ENCODE results near the gene IL17RE. TPM values are rescaled to one million over a fixed set of nuclear protein-coding genes. Genes with fewer than 3 reads are reported as not detected.

Gene IL17RE
- polyA plus RNA-seq, 1 donor (not counting 4 experiments of a cell fraction or from before 2014, with no cell fraction given), result 16.0 TPM

GRCh38 chr3:9890249-9891071 is 12.2 kb upstream of the IL17RE start, which contains the start of gene JAGN1:
JAGN1 (plus strand) TSS chr3:9890610; CDS start chr3:9890723, 113 bp downstream.
- no peak for FAIRE-seq
- Histone ChIP-seq H3K9me3 (ENCODE audit: control insufficient read depth, low read depth, low read length) (no peaks in the 10 kb centered on the region), H3K4me2 (ENCODE audit: control insufficient read depth, extremely low read depth, insufficient read depth, low read depth, low read length) (peak within 1 kb of the TSS; percentile 87), H3K9ac (ENCODE audit: control insufficient read depth, extremely low read depth, insufficient read depth, low read length) (peak within 1 kb of the TSS; percentile 99), H3K4me1 (ENCODE audit: control insufficient read depth, extremely low read depth, insufficient read depth, low read length) (peaks cover 15% of the 10 kb centered on the region), H3K9me1 (ENCODE audit: control insufficient read depth, extremely low read depth, insufficient read depth, low read length) (no peaks in the 10 kb centered on the region), H3K4me3 (ENCODE audit: control insufficient read depth in 2 of 3, extremely low read depth in 1 of 3, insufficient read depth in 2 of 3, low read depth in 1 of 3, low read length in 3 of 3) (peak within 1 kb of the TSS; percentile 94 to 95 (median 95)), H3K36me3 (ENCODE audit: control insufficient read depth in 2 of 2, extremely low read depth in 1 of 2, insufficient read depth in 2 of 2, low read length in 2 of 2) (peaks cover 8 to 12% of the 10 kb centered on the region in 2 experiments), H3K27me3 (ENCODE audit: control insufficient read depth, extremely low read depth, insufficient read depth, low read length) (no peaks in the 10 kb centered on the region), H4K20me1 (ENCODE audit: control insufficient read depth, extremely low read depth, insufficient read depth, low read length) (no peaks in the 10 kb centered on the region), H3K27ac (ENCODE audit: control insufficient read depth, insufficient read depth, low read length) (peak within 1 kb of the TSS; percentile 96), H3K79me2 (ENCODE audit: control insufficient read depth, insufficient read depth, low read length) (peaks cover 25% of the 10 kb centered on the region), H2AFZ (ENCODE audit: control insufficient read depth, low read length) (peak within 1 kb of the TSS; percentile 91)
- DNase-seq (ENCODE audit: low read depth, low spot score), result no peak
- TF ChIP-seq CTCF (optimal IDR thresholded peaks at IDR 0.05 in 1 of 3, IDR thresholded peaks at IDR 0.05 in 1 of 3, conservative IDR thresholded peaks at IDR 0.05 in 1 of 3; ENCODE audit: extremely low read depth in 1 of 3, insufficient read depth in 2 of 3, low read length in 3 of 3) (no peak), EZH2 (IDR thresholded peaks at IDR 0.05; ENCODE audit: low read length) (no peak)
- dilution Hi-C loops (cut with MboI; ENCODE audit: extremely low pct_ligation_motif_present, low sequenced_read_pairs), result no loop called here

GRCh38 chr3:9891072-9891622 is 11.5 kb upstream of the IL17RE start:
- Histone ChIP-seq H3K9me1 (ENCODE audit: control insufficient read depth, extremely low read depth, insufficient read depth, low read length) (no peaks in the 10 kb centered on the region), H3K27ac (ENCODE audit: control insufficient read depth, insufficient read depth, low read length) (peak overlapping the region; percentile 96), H3K9ac (ENCODE audit: control insufficient read depth, extremely low read depth, insufficient read depth, low read length) (peak overlapping the region; percentile 99), H3K4me3 (ENCODE audit: control insufficient read depth in 2 of 3, extremely low read depth in 1 of 3, insufficient read depth in 2 of 3, low read depth in 1 of 3, low read length in 3 of 3) (peak overlapping the region; percentile 94 to 95 (median 95)), H3K4me2 (ENCODE audit: control insufficient read depth, extremely low read depth, insufficient read depth, low read depth, low read length) (peak overlapping the region; percentile 87), H3K4me1 (ENCODE audit: control insufficient read depth, extremely low read depth, insufficient read depth, low read length) (peaks cover 15% of the 10 kb centered on the region), H4K20me1 (ENCODE audit: control insufficient read depth, extremely low read depth, insufficient read depth, low read length) (no peaks in the 10 kb centered on the region), H3K36me3 (ENCODE audit: control insufficient read depth in 2 of 2, extremely low read depth in 1 of 2, insufficient read depth in 2 of 2, low read length in 2 of 2) (peaks cover 8 to 12% of the 10 kb centered on the region in 2 experiments), H3K27me3 (ENCODE audit: control insufficient read depth, extremely low read depth, insufficient read depth, low read length) (no peaks in the 10 kb centered on the region), H2AFZ (ENCODE audit: control insufficient read depth, low read length) (peak overlapping the region; percentile 91), H3K9me3 (ENCODE audit: control insufficient read depth, low read depth, low read length) (no peaks in the 10 kb centered on the region), H3K79me2 (ENCODE audit: control insufficient read depth, insufficient read depth, low read length) (peaks cover 25% of the 10 kb centered on the region)
- TF ChIP-seq CTCF (optimal IDR thresholded peaks at IDR 0.05 in 1 of 3, IDR thresholded peaks at IDR 0.05 in 1 of 3, conservative IDR thresholded peaks at IDR 0.05 in 1 of 3; ENCODE audit: extremely low read depth in 1 of 3, insufficient read depth in 2 of 3, low read length in 3 of 3), result no peak
- no peak for TF ChIP-seq EZH2 (IDR thresholded peaks at IDR 0.05; ENCODE audit: low read length)
- dilution Hi-C loops (cut with MboI; ENCODE audit: extremely low pct_ligation_motif_present, low sequenced_read_pairs), result no loop called here
- DNase-seq (ENCODE audit: low read depth, low spot score) (no peak), FAIRE-seq (no peak)

All from keratinocyte (primary cell).